CD4-positive, alpha-beta T cell treated with Interleukin-12 subunit alpha and Interleukin-12 subunit beta, for 1 hour (primary cell): ENCODE results near the gene TRIM52.
A peak's percentile ranks its signal among the peaks of the same experiment; 100 is the strongest.
"Not testable (repeated sequence)": the region's sequence is repeated elsewhere in the genome, so short reads cannot be mapped to it uniquely, and the experiment has no call there.

Source experiments
- DNase-seq: peaks from one replicate; pipeline ENCODE4 v3.0.0-alpha.2; 2020

Gene TRIM52

GRCh38 chr5:181212080-181212479 lies 48.9 kb downstream of the TRIM52 start:
- DNase-seq: no peak

- no peak for DNase-seq
Measured at GRCh38 chr5:181211208-181211607, 49.7 kb downstream of the TRIM52 start.

- not testable (repeated sequence) for DNase-seq
Measured at GRCh38 chr5:181210698-181211097, 50.2 kb downstream of the TRIM52 start.

- not testable (repeated sequence) for DNase-seq
Measured at GRCh38 chr5:181210148-181210547, 50.8 kb downstream of the TRIM52 start.

GRCh38 chr5:181209006-181209405 lies 51.9 kb downstream of the TRIM52 start:
- DNase-seq: not testable (repeated sequence)

GRCh38 chr5:181207960-181208253 lies 53.0 kb downstream of the TRIM52 start:
- no peak for DNase-seq

- peak; percentile 86 for DNase-seq
Measured at GRCh38 chr5:181207214-181207959, 53.6 kb downstream of the TRIM52 start.

- no peak for DNase-seq
Measured at GRCh38 chr5:181205761-181206649, 54.9 kb downstream of the TRIM52 start.
